GM08714 (cell line): ENCODE results near the gene KLC3.

Experiments used
- H3K4me3 ChIP-seq: fragments of 200-500 bp; sonication (Bioruptor generic); 2 replicates; pipeline ENCODE4 v1.5.1; 2014; ENCODE audit warnings: mild to moderate bottlenecking, low read length, inconsistent platforms
- ZNF274 ChIP-seq: IDR thresholded peaks from 2 replicates; pipeline ENCODE4 v1.6.1; 2012; ENCODE audit warnings: mild to moderate bottlenecking, low read depth, low read length

Gene KLC3

DNA sequence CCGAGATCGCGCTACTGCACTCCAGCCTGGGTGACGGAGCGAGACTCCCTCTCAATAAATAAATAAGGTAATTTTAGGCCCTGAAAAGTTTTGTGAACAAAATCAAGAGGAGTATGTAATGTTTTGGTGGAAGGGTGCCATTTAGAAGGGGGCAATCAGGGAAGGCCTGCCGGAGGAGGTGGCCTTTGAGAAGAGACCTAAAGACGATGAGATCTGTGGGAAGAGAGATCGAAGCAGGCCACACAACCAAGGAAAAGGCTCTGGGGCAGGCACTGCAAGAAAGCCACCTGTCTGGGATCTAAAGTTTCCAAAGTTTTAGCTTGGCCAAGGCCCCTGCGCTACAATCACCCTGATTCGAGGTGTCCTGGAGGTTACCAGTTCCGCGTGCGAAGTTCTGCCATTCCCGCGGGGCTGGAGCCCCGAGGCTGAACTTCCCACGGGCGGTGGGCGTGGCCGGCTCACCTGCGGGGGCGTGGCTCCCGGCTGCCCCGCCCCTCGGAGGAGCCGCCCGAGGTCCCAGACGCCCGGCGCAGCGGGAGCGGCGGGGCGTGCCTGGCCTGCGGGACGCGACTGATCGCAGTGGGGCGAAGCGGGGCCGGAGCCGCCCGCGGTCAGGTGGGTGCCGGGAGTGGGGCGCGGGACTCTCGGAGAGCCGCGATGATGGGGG lies at the start of gene KLC3:
Gene KLC3, plus strand, starts transcription at position 519 of the 667 bp plus-strand sequence. CDS start 4,792 bp downstream, outside the sequence.
- TF ChIP-seq ZNF274, result no peak
- H3K4me3 ChIP-seq, result no peak within 1 kb of the TSS; the same call in 1 of the 2 replicates

DNA sequence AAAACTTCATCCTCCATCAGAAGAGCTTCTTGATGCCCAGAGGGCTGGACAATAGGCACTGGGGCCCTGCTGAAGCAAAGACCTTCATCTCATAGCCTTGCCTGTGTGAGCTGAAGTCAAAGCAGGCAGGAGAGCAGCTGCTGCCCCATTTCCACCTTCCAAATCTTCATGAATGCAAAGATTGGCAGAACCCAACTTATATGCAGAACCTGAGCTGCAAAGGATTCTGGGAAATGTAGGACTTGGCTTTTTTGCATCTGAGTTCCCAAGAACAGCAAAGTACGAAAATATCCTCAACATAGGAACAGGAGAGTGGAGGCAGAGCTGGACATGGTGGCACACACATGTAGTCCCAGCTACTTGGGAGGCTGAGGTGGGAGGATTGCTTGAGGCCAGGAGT lies 48.7 kb upstream of the KLC3 start:
- no peak for TF ChIP-seq ZNF274
- no peak overlapping the region for H3K4me3 ChIP-seq

DNA sequence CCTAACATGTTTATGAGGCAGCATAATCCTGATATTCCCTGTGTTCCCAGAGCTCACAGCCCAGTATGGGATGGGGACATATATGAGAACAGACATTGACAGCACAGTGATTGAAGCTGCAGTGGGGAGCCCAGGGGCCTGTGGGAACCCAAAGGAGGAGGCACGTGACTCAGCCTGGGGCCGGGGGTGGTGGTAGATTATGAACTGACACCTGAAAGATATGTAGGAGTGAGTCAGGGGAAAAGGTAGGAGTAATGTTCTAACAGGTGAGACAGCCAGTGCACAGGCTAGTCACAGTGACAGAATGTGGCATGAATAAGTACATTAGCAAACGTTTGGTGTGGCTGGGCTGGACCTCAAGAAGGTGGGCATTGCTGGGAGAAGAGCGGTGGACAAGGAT lies 46.9 kb upstream of the KLC3 start:
- no peak overlapping the region for H3K4me3 ChIP-seq
- no peak for TF ChIP-seq ZNF274

DNA sequence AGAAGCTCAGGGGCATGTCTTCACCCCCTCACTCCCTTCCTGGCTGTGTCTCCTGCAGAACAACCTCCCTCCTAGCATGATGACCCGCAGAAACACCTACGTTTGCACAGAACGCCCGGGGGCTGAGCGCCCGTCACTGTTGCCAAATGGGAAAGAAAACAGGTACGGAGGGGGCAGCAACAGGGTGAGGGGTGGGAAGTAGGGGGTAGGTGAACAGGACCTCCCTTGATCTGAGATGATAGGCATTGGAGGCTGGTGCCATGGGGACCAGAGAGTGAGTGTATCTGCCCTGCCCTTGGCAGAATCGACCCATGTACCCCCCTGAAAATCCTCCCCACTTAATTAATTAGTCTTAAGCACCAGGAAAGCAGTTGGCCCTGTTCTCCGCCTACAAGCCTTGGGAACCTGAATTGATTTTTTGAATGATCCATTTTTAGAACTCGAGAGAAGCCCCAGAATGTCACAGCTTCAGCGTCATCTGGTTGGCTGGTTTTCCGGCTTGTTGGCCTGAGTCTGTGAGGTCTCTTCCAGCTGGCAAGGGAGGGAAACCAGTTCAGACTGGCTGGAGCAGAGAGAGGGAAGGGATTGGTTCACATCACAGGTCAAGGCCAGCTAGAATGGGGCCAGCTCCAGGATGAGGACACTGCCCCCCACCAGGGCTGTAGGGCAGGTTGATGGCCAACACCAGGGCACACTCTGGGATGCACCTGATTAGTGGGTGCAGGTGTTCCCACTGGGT lies 46.1 kb upstream of the KLC3 start:
- no peak overlapping the region for H3K4me3 ChIP-seq
- no peak for TF ChIP-seq ZNF274

DNA sequence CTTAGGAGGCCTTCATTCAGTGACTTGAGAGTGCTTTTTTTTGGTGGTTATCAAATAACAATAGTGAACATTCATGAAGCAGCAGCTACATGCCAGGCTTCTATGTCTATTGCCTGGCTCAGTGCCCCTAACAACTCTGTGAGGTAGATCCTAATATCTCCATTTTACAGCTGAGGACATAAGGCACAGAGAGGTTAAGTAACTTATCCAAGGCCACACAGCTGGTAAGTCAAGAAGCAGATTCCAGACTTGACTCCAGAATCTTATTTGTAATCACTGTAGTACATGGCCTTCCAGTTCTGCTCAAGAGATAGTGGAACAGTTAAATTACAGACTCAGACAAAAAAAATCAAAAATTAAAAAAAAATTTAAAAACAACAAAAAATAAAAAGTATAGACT lies 44.7 kb upstream of the KLC3 start:
- no peak overlapping the region for H3K4me3 ChIP-seq
- TF ChIP-seq ZNF274, result no peak

DNA sequence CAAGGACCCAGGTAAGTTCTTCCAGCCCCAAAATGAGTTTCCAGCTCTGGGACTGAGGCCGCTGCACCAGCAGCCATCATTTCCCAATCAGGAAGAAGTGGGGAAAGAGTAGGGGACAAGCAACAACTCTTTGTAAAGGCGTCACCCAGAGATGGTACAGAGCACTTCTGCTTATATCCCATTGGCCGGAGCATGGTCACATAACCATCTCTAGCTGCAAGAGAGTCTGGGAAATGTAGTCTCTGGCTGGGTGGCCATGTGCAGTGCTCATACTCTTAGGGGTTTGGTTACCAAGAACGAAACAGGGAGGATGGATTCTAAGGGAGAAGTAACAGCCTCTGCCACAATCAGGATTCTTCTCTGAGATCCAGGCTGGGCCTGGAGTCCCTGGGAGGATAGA lies 44.2 kb upstream of the KLC3 start:
- no peak overlapping the region for H3K4me3 ChIP-seq
- TF ChIP-seq ZNF274, result no peak

DNA sequence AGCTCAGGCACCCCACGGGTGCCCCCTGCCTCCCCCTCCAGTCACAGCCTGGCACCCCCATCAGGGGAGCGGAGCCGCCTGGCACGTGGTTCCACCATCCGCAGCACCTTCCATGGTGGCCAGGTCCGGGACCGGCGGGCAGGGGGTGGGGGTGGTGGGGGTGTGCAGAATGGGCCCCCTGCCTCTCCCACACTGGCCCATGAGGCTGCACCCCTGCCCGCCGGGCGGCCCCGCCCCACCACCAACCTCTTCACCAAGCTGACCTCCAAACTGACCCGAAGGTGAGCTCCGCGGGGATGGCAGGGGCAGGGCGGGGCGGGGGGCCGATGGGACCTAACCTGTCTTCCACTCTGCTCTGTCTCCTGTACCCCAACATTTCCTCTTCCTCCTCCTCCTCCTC lies 42.9 kb upstream of the KLC3 start:
- TF ChIP-seq ZNF274, result no peak
- H3K4me3 ChIP-seq, result no peak overlapping the region

DNA sequence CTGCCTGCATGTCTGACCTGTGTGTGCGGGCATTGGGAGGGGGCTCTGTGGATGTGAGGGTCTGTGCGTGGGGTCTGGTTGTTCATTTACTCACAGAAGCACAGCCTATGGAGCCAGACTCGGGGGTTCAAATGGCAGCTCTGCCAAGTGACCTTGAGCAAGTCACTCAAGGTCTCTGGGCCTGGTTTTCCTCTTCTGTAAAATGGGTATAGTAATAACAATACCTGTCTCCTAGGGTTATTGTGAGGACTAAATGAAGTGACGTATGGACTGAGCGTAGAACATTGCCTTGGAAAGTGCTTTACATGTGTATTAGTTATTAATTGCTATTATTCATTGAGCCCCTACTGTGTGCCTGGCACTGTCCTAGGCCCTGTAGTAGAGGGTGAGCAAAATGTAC lies 42.3 kb upstream of the KLC3 start:
- no peak overlapping the region for H3K4me3 ChIP-seq
- no peak for TF ChIP-seq ZNF274

DNA sequence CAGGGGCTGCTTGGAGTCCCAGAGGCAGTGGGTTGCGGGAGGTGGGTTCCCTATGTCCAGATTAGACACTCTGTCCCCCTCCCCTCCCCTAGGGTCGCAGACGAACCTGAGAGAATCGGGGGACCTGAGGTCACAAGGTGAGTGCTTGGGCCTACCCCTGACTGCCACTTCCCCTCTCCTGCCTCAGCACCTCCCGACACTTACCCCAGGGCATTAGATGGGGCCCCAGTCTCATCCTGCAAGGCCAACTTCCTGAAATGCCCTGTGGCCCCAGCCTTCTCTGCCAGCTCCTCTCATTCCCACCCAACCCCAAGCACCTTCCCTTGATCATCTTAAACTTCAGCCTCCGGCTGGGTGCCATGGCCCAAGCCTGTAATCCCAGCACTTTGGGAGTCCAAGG lies 40.8 kb upstream of the KLC3 start:
- no peak overlapping the region for H3K4me3 ChIP-seq
- no peak for TF ChIP-seq ZNF274

DNA sequence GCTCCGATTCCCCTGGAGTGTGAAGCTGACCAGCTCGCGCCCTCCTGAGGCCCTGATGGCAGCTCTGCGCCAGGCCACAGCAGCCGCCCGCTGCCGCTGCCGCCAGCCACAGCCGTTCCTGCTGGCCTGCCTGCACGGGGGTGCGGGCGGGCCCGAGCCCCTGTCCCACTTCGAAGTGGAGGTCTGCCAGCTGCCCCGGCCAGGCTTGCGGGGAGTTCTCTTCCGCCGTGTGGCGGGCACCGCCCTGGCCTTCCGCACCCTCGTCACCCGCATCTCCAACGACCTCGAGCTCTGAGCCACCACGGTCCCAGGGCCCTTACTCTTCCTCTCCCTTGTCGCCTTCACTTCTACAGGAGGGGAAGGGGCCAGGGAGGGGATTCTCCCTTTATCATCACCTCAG lies 38.1 kb upstream of the KLC3 start:
- no peak overlapping the region for H3K4me3 ChIP-seq
- no peak for TF ChIP-seq ZNF274

DNA sequence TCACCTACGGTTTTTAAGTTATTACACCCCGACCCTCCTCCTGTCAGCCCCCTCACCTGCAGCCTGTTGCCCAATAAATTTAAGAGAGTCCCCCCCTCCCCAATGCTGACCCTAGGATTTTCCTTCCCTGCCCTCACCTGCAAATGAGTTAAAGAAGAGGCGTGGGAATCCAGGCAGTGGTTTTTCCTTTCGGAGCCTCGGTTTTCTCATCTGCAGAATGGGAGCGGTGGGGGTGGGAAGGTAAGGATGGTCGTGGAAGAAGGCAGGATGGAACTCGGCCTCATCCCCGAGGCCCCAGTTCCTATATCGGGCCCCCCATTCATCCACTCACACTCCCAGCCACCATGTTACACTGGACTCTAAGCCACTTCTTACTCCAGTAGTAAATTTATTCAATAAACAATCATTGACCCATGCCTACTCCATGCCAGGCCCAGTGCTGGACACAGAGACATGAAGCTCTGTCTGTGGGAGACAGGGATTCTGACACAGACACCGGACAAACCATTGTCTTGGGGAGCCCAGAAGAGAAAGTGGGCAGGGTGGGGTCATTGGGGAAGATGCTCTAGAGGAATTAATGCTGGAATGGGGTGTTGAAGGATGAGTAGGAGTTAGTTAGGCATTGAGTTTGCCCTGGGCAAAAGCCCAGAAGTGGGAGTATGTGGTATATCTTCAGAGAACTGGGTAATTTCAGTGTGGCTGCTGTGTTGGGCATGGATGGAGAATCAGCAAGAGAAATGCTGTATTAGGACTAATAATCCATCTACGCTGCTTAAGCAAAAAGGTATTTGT lies 37.1 kb upstream of the KLC3 start:
- no peak overlapping the region for H3K4me3 ChIP-seq
- no peak for TF ChIP-seq ZNF274

DNA sequence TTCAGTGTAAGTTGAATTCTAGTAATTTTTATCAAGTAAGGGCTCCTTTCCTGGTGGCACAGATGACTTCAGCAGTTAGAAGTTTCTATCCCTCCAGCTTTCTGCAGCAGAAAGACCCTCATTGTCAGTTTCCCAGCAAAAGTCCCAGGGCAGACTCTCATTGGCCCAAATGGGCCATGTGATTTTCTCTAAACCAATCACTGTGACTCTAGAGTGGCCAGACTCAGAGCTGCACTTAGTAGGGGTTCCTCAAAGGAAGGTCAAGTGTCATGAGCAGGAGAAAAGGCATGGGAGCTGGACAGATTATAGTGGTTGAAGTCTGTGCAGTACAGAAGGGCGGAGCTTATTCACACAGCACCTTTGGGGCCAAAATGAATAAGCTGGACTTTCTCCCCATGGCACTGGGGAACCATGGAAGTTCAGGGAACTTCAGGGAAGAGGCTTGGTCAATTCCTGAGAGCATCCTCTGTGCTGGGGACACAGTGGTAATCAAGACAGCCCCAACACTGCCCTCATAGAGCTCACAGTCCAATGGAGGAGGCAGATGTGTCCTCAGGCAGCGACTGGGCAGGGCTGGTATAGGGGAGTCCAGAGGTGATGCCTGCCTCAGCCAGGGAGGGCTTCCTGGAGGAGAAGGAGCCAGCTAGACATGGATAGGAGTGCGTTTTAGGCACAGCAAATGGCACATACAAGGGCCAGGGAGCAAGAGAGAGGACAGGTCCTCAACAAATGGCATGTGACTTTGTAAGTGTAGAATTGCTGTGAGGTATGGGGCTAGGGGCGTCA lies 36.2 kb upstream of the KLC3 start:
- H3K4me3 ChIP-seq, result no peak overlapping the region
- TF ChIP-seq ZNF274, result no peak

DNA sequence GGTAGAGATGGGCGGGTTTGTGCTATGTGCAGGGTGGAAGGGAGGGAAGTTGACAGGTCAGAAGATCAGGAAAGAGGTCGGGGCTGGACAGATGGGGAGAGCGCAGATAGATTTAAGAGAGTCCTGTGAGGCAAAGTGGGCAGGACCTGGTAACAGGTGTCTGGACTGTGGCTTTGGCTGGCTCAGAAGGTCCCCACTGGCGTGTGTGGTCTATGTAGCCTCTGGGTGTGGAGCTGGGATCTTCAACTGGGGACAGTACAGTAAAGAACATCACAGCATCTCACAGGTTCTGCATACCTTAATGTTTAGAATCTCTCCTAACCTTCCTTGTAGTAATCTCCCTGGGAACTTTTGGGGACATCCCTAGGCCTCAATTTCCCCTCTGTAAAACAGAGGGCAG lies 35.5 kb upstream of the KLC3 start:
- TF ChIP-seq ZNF274, result no peak
- H3K4me3 ChIP-seq, result no peak overlapping the region

DNA sequence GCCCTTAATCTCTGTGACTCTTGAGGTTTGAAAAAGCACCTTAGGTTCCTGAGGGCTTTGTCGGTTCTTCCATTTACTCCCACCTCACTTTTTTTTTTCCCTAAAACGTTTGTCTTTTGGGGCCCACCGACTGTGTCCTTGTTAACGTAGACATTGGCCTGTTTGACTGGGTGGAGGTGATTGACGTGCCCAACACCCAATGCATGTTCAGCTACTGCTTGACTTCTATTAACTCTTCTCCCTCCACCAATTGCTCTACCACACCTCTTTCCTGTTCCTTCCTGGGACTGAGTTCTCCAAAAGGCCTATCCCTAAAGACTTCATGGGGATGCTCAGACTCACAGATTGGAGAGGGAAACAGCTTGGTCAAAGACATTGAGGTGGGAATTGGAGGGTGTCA lies 35.1 kb upstream of the KLC3 start:
- TF ChIP-seq ZNF274, result no peak
- no peak overlapping the region for H3K4me3 ChIP-seq
